H1 (cell line): ENCODE measurements around the gene CENPC.

ENCODE experiments used
- CHD1 ChIP-seq: IDR thresholded peaks from 2 replicates; pipeline ENCODE4 v1.6.1; 2012; ENCODE audit warnings: low read depth, low read length, improper control_type of control experiment
- GABPA ChIP-seq: IDR thresholded peaks from 2 replicates; pipeline ENCODE4 v1.6.1; 2011; ENCODE audit warnings: mild to moderate bottlenecking, low read length, moderate library complexity, borderline replicate concordance; ENCODE audit not compliant: insufficient read depth
- JUND ChIP-seq: IDR thresholded peaks from 2 replicates; pipeline ENCODE4 v1.6.1; 2011; ENCODE audit warnings: mild to moderate bottlenecking, improper control_type of control experiment, low read length
- KDM5A ChIP-seq: fragments of 200-600 bp; IDR thresholded peaks from 2 replicates; pipeline ENCODE4 v1.7.1; 2012; ENCODE audit warnings: mild to moderate bottlenecking, low read length, inconsistent platforms, mixed read lengths
- NANOG ChIP-seq: IDR thresholded peaks from 2 replicates; pipeline ENCODE4 v1.6.1; 2011; ENCODE audit warnings: low read length, low read depth, mild to moderate bottlenecking, inconsistent platforms; ENCODE audit not compliant: insufficient read depth, poor library complexity, severe bottlenecking
- SP1 ChIP-seq: IDR thresholded peaks from 2 replicates; pipeline ENCODE4 v1.6.1; 2011; ENCODE audit warnings: low read depth, low read length
- TAF1 ChIP-seq: IDR thresholded peaks from 2 replicates; pipeline ENCODE4 v1.6.1; 2011; ENCODE audit warnings: mild to moderate bottlenecking, low read depth, low read length
- TF ChIP-seq, protein P1 (sequence below), 3 experiments: IDR thresholded peaks; 1 replicate in 2 of 3; 2 replicates in 1 of 3; pipeline versions ENCODE4 v1.5.1 to v1.6.1; 2011; ENCODE audit warnings: low read length in 3 of 3, mild to moderate bottlenecking in 3 of 3, inconsistent platforms in 2 of 3, low read depth in 1 of 3, moderate library complexity in 1 of 3; ENCODE audit not compliant: insufficient read depth in 1 of 3; ENCODE audit errors: control extremely low read depth in 1 of 3

DNA sequence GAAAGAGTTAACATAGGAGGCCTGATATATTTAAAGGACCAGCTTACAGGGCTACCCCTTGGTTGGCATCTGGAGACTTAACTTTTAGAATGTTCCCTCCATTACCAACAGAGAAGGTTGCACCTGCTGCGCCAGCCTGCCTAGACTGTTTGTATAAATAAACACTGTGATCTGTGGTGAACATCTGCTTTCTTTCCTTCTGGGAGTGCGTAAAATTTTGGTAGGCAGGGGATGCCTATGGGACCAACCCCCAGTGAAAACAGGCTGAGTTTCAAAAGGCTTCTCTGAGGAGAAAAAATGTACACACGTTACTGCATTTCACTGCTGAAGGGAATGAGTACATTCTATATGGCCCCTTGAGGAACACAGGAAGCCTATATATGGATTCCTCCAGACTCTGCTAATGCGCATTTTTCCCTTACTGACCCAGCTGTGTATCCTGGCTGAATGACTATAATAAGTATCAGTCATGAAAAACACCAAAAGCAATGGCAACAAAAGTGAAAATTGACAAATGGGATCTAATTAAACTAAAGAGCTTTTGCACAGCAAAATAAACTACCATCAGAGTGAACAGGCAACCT lies 13.8 kb downstream of the CENPC start:
- TF ChIP-seq, protein P1, sequence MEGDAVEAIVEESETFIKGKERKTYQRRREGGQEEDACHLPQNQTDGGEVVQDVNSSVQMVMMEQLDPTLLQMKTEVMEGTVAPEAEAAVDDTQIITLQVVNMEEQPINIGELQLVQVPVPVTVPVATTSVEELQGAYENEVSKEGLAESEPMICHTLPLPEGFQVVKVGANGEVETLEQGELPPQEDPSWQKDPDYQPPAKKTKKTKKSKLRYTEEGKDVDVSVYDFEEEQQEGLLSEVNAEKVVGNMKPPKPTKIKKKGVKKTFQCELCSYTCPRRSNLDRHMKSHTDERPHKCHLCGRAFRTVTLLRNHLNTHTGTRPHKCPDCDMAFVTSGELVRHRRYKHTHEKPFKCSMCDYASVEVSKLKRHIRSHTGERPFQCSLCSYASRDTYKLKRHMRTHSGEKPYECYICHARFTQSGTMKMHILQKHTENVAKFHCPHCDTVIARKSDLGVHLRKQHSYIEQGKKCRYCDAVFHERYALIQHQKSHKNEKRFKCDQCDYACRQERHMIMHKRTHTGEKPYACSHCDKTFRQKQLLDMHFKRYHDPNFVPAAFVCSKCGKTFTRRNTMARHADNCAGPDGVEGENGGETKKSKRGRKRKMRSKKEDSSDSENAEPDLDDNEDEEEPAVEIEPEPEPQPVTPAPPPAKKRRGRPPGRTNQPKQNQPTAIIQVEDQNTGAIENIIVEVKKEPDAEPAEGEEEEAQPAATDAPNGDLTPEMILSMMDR (IDR thresholded peaks at IDR 0.05; ENCODE audit: control extremely low read depth in 1 of 3, insufficient read depth in 1 of 3, low read depth in 1 of 3, low read length in 3 of 3): no peak
- TF ChIP-seq CHD1 (no peak), NANOG (no peak), JUND (no peak), SP1 (no peak), GABPA (no peak), KDM5A (no peak), TAF1 (no peak)
